Testis (tissue), 3 donors: ENCODE data around the gene MBD6. TPM values are rescaled to one million over a fixed set of nuclear protein-coding genes. Genes with fewer than 3 reads are reported as not detected.
"Not testable (repeated sequence)": the region's sequence is repeated elsewhere in the genome, so short reads cannot be mapped to it uniquely, and the experiment has no call there.

Experiments
- DNase-seq: peaks from one replicate; pipeline ENCODE4 v3.0.0-alpha.2; 2019
- H3K27ac ChIP-seq, 2 donors: fragments of 200-600 bp; sonication (generic); one replicate each; pipeline ENCODE4 v1.5.1; 2019
- H3K27me3 ChIP-seq: fragments of 200-600 bp; sonication (generic); one replicate; pipeline ENCODE4 v1.5.1; 2019
- H3K36me3 ChIP-seq: fragments of 200-600 bp; sonication (generic); one replicate; pipeline ENCODE4 v1.5.1; 2017; ENCODE audit warnings: low read depth; ENCODE audit errors: missing control alignments
- H3K4me1 ChIP-seq: fragments of 200-600 bp; sonication (generic); one replicate; pipeline ENCODE4 v1.5.1; 2019
- H3K4me3 ChIP-seq, 2 donors: fragments of 200-600 bp; sonication (generic); one replicate each; pipeline ENCODE4 v1.5.1; 2017 to 2019
- H3K9me3 ChIP-seq: fragments of 200-600 bp; sonication (generic); one replicate; pipeline ENCODE4 v1.5.1; 2017
- CTCF ChIP-seq, 3 experiments: fragments of 450-650 bp in 2 of 3; fragments of 200-600 bp in 1 of 3; sonication (generic) in 1 of 3; IDR thresholded peaks; one replicate each; pipeline ENCODE4 v1.5.1; 2016 to 2019; ENCODE audit warnings: antibody characterized with exemption in 3 of 3, mild to moderate bottlenecking in 2 of 3, moderate library complexity in 1 of 3
- POLR2A ChIP-seq: fragments of 450-650 bp; IDR thresholded peaks from one replicate; pipeline ENCODE4 v1.6.1; 2017; ENCODE audit warnings: antibody characterized with exemption, mild to moderate bottlenecking, moderate library complexity
- WGBS, 2 donors: methylation state at CpG; one replicate each; pipeline ENCODE4 v1.1.5; 2018; 5-methylcytosine and 5-hydroxymethylcytosine counted together
- intact Hi-C: fragments of 100-400 bp; cut with DNase I; formaldehyde crosslinking; loops from one replicate; pipeline ENCODE4 v1.15.1; 2023; ENCODE audit warnings: low total_unique reads
- polyA plus RNA-seq: library from polyadenylated mRNA; stranded (reverse); fragments of 350-450 nt; fragmentation: Illumina TruSeq; extraction: RNeasy Lipid Tissue Mini Kit (QIAGEN cat#74804); gene quantifications from one replicate; pipeline ENCODE4 v1.2.3, GENCODE V29; 2014; ENCODE audit warnings: low read depth, low replicate concordance; ENCODE audit not compliant: insufficient read depth
- total RNA-seq, 2 donors: library from RNA; depleted of rRNA; stranded (reverse); fragments of >200 nt; gene quantifications; one replicate each; pipeline ENCODE4 v1.2.3, GENCODE V29; 2016

The MBD6 gene
- total and polyA plus RNA-seq, 3 donors from 2014 or later = 84.7 to 130 (median 86.6) TPM

- DNase-seq = no peak
- no peak for TF ChIP-seq POLR2A
- no peak for TF ChIP-seq CTCF (IDR thresholded peaks at IDR 0.05)
- intact Hi-C loops = no loop called here
- Histone ChIP-seq H3K27ac (no peak overlapping the region), H3K4me1 (no peaks in the 10 kb centered on the region), H3K36me3 (no peaks in the 10 kb centered on the region), H3K9me3 (no peaks in the 10 kb centered on the region), H3K4me3 (no peak overlapping the region), H3K27me3 (no peaks in the 10 kb centered on the region)
- 86 to 88% methylated on average over 7 of the region's 7 CpGs for WGBS, 2 donors
Observed at GRCh38 chr12:57564178-57564740, 41.6 kb downstream of the MBD6 start.

GRCh38 chr12:57568838-57569237 lies 46.2 kb downstream of the MBD6 start:
- H3K4me3 ChIP-seq = no peak overlapping the region
- no peaks in the 10 kb centered on the region for H3K9me3 ChIP-seq
- DNase-seq = no peak
- no peaks in the 10 kb centered on the region for H3K27me3 ChIP-seq
- H3K36me3 ChIP-seq = no peaks in the 10 kb centered on the region
- 81% methylated on average over 6 of the region's 6 CpGs for WGBS, 2 donors
- no peak overlapping the region for H3K27ac ChIP-seq
- no peak for TF ChIP-seq CTCF (IDR thresholded peaks at IDR 0.05)
- no peak for TF ChIP-seq POLR2A
- intact Hi-C loops = no loop called here
- H3K4me1 ChIP-seq = no peaks in the 10 kb centered on the region

- 86 to 90% methylated on average over 18 of the region's 18 CpGs for WGBS, 2 donors
Observed at GRCh38 chr12:57569858-57570257, 47.2 kb downstream of the MBD6 start.

GRCh38 chr12:57570438-57570837 lies 47.8 kb downstream of the MBD6 start:
- H3K27me3 ChIP-seq, H3K4me1 ChIP-seq, intact Hi-C loops, H3K36me3 ChIP-seq, H3K9me3 ChIP-seq, H3K27ac ChIP-seq, H3K4me3 ChIP-seq, DNase-seq: not testable (repeated sequence)
- 85 to 89% methylated on average over 13 of the region's 13 CpGs for WGBS, 2 donors

More at GRCh38 chr12:57569858-57570257, 47.2 kb downstream of the MBD6 start:
- no peak overlapping the region for H3K4me3 ChIP-seq
- no peak overlapping the region for H3K27ac ChIP-seq
- H3K9me3 ChIP-seq = no peaks in the 10 kb centered on the region
- TF ChIP-seq CTCF (IDR thresholded peaks at IDR 0.05) (no peak), POLR2A (no peak)
- H3K27me3 ChIP-seq = no peaks in the 10 kb centered on the region
- DNase-seq = no peak
- intact Hi-C loops = no loop called here
- H3K4me1 ChIP-seq = no peaks in the 10 kb centered on the region
- H3K36me3 ChIP-seq = no peaks in the 10 kb centered on the region

GRCh38 chr12:57571926-57572762 lies 49.5 kb downstream of the MBD6 start:
- no peaks in the 10 kb centered on the region for H3K27me3 ChIP-seq
- no peak for TF ChIP-seq CTCF (IDR thresholded peaks at IDR 0.05)
- TF ChIP-seq POLR2A = no peak
- no peaks in the 10 kb centered on the region for H3K36me3 ChIP-seq
- H3K9me3 ChIP-seq = no peaks in the 10 kb centered on the region
- intact Hi-C loops = no loop called here
- DNase-seq = no peak
- 85 to 90% methylated on average over 12 of the region's 12 CpGs for WGBS, 2 donors
- no peak overlapping the region for H3K4me3 ChIP-seq
- H3K4me1 ChIP-seq = no peaks in the 10 kb centered on the region
- no peak overlapping the region for H3K27ac ChIP-seq
